ENCODE results near the gene PLOD2. TPM values are rescaled to one million over a fixed set of nuclear protein-coding genes. Genes with fewer than 3 reads are reported as not detected.

Gene PLOD2
- total RNA-seq, 4 donors from 2014 or later: 110 to 171 (median 156) TPM

GRCh38 chr3:146052791-146053310 is 108.1 kb downstream of the PLOD2 start:
- Histone ChIP-seq H3K4me3 (replicated peaks in 1 of 3) (no peak overlapping the region), H3K27ac (no peak overlapping the region), H3K36me3 (no peaks in the 10 kb centered on the region), H3K27me3 (no peaks in the 10 kb centered on the region), H3K4me1 (peaks cover 0 to 6% of the 10 kb centered on the region in 2 donors), H3K9me3 (no peaks in the 10 kb centered on the region)
- intact Hi-C loops (cut with DNase I): no loop called here
- DNase-seq: no peak
- TF ChIP-seq POLR2A (IDR thresholded peaks at IDR 0.05) (no peak), CTCF (IDR thresholded peaks at IDR 0.05) (no peak)
- WGBS, 2 donors: 73 to 81% methylated on average over 6 of the region's 6 CpGs

- no peaks in the 10 kb centered on the region for H3K9me3 ChIP-seq
- no peak overlapping the region for H3K4me3 ChIP-seq (replicated peaks in 1 of 3)
- WGBS, 2 donors: 60 to 79% methylated on average over 2 of the region's 2 CpGs
- TF ChIP-seq POLR2A (IDR thresholded peaks at IDR 0.05) (no peak), CTCF (IDR thresholded peaks at IDR 0.05) (no peak)
- peaks cover 0 to 6% of the 10 kb centered on the region in 2 donors for H3K4me1 ChIP-seq
- no peak overlapping the region for H3K27ac ChIP-seq
- no peaks in the 10 kb centered on the region for H3K36me3 ChIP-seq
- intact Hi-C loops (cut with DNase I): no loop called here
- no peaks in the 10 kb centered on the region for H3K27me3 ChIP-seq
- no peak for DNase-seq
Observed at GRCh38 chr3:146052056-146052790, 108.8 kb downstream of the PLOD2 start.

GRCh38 chr3:146050691-146051090 is 110.3 kb downstream of the PLOD2 start:
- Histone ChIP-seq H3K4me1 (peaks cover 0 to 6% of the 10 kb centered on the region in 2 donors), H3K4me3 (replicated peaks in 1 of 3) (no peak overlapping the region), H3K9me3 (no peaks in the 10 kb centered on the region), H3K36me3 (no peaks in the 10 kb centered on the region), H3K27ac (no peak overlapping the region), H3K27me3 (no peaks in the 10 kb centered on the region)
- DNase-seq: no peak
- TF ChIP-seq CTCF (IDR thresholded peaks at IDR 0.05): no peak
- TF ChIP-seq POLR2A (IDR thresholded peaks at IDR 0.05): no peak
- 86 to 88% methylated on average over 5 of the region's 5 CpGs for WGBS, 2 donors
- intact Hi-C loops (cut with DNase I): no loop called here

- Histone ChIP-seq H3K36me3 (no peaks in the 10 kb centered on the region), H3K4me1 (peaks cover 0 to 3% of the 10 kb centered on the region in 2 donors), H3K9me3 (no peaks in the 10 kb centered on the region), H3K4me3 (replicated peaks in 1 of 3) (no peak overlapping the region), H3K27me3 (no peaks in the 10 kb centered on the region), H3K27ac (no peak overlapping the region)
- no peak for TF ChIP-seq POLR2A (IDR thresholded peaks at IDR 0.05)
- intact Hi-C loops (cut with DNase I): no loop called here
- no peak for DNase-seq
- WGBS, 2 donors: 93 to 94% methylated on average over 1 of the region's 1 CpG
Observed at GRCh38 chr3:146047485-146047884, 113.5 kb downstream of the PLOD2 start.

- intact Hi-C loops (cut with DNase I): no loop called here
- TF ChIP-seq CTCF (IDR thresholded peaks at IDR 0.05) (no peak), POLR2A (IDR thresholded peaks at IDR 0.05) (no peak)
- no peaks in the 10 kb centered on the region for H3K4me1 ChIP-seq
- H3K9me3 ChIP-seq: no peaks in the 10 kb centered on the region
- H3K27ac ChIP-seq: no peak overlapping the region
- no peaks in the 10 kb centered on the region for H3K27me3 ChIP-seq
- H3K36me3 ChIP-seq: no peaks in the 10 kb centered on the region
- H3K4me3 ChIP-seq (replicated peaks in 1 of 3): no peak overlapping the region
- DNase-seq: no peak
Observed at GRCh38 chr3:146044046-146044445, 116.9 kb downstream of the PLOD2 start.

Data from thyroid gland (tissue), 4 donors.